ENCODE measurements around the gene PACSIN2.

Gene PACSIN2

GRCh38 chr22:43006016-43006505, 8.9 kb downstream of the PACSIN2 start:
- Histone ChIP-seq H3K4me1 (ENCODE audit: control insufficient read depth in 1 of 2, insufficient read depth in 1 of 2, low read depth in 1 of 2, low read length in 1 of 2) (peaks cover 45 to 49% of the 10 kb centered on the region in 2 experiments), H3K36me3 (no peaks in the 10 kb centered on the region), H3K27ac (no peak overlapping the region), H3K4me3 (ENCODE audit: low read depth in 1 of 2, low read length in 1 of 2) (no peak overlapping the region), H3K27me3 (no peaks in the 10 kb centered on the region), H3K9me3 (no peaks in the 10 kb centered on the region)
- no peak for TF ChIP-seq CTCF (IDR thresholded peaks at IDR 0.05)

- Histone ChIP-seq H3K9me3 (no peaks in the 10 kb centered on the region), H3K36me3 (no peaks in the 10 kb centered on the region), H3K27ac (peak overlapping the region; percentile 26), H3K27me3 (no peaks in the 10 kb centered on the region), H3K4me1 (ENCODE audit: control insufficient read depth in 1 of 2, insufficient read depth in 1 of 2, low read depth in 1 of 2, low read length in 1 of 2) (peaks cover 51 to 57% of the 10 kb centered on the region in 2 experiments), H3K4me3 (ENCODE audit: low read depth in 1 of 2, low read length in 1 of 2) (no peak overlapping the region)
- TF ChIP-seq CTCF (IDR thresholded peaks at IDR 0.05) = no peak
Measured at GRCh38 chr22:43005106-43005505, 9.8 kb downstream of the PACSIN2 start.

- Histone ChIP-seq H3K27ac (peak overlapping the region; percentile 26), H3K36me3 (no peaks in the 10 kb centered on the region), H3K27me3 (no peaks in the 10 kb centered on the region), H3K9me3 (no peaks in the 10 kb centered on the region), H3K4me1 (ENCODE audit: control insufficient read depth in 1 of 2, insufficient read depth in 1 of 2, low read depth in 1 of 2, low read length in 1 of 2) (peaks cover 50 to 56% of the 10 kb centered on the region in 2 experiments), H3K4me3 (ENCODE audit: low read depth in 1 of 2, low read length in 1 of 2) (no peak overlapping the region)
- TF ChIP-seq CTCF (IDR thresholded peaks at IDR 0.05) = no peak
Measured at GRCh38 chr22:43004362-43005035, 10.4 kb downstream of the PACSIN2 start.

- Histone ChIP-seq H3K9me3 (no peaks in the 10 kb centered on the region), H3K4me1 (ENCODE audit: control insufficient read depth in 1 of 2, insufficient read depth in 1 of 2, low read depth in 1 of 2, low read length in 1 of 2) (peaks cover 47 to 56% of the 10 kb centered on the region in 2 experiments), H3K27ac (peak overlapping the region; percentile 85), H3K4me3 (ENCODE audit: low read depth in 1 of 2, low read length in 1 of 2) (no peak overlapping the region), H3K27me3 (no peaks in the 10 kb centered on the region), H3K36me3 (no peaks in the 10 kb centered on the region)
- no peak for TF ChIP-seq CTCF (IDR thresholded peaks at IDR 0.05)
Measured at GRCh38 chr22:43002202-43002586, 12.8 kb downstream of the PACSIN2 start.

GRCh38 chr22:43001271-43002201, 13.4 kb downstream of the PACSIN2 start:
- Histone ChIP-seq H3K27me3 (no peaks in the 10 kb centered on the region), H3K9me3 (no peaks in the 10 kb centered on the region), H3K36me3 (no peaks in the 10 kb centered on the region), H3K27ac (peak overlapping the region; percentile 85), H3K4me1 (ENCODE audit: control insufficient read depth in 1 of 2, insufficient read depth in 1 of 2, low read depth in 1 of 2, low read length in 1 of 2) (peaks cover 53 to 63% of the 10 kb centered on the region in 2 experiments), H3K4me3 (ENCODE audit: low read depth in 1 of 2, low read length in 1 of 2) (peak overlapping the region; percentile 0 to 15)
- TF ChIP-seq CTCF (IDR thresholded peaks at IDR 0.05) = no peak
